T47D (cell line): ENCODE measurements around the gene MARCHF7.

Experiments
- DNase-seq, 2 experiments: peaks; one replicate each; pipeline versions ENCODE4 v3.0.0 to v3.0.0-alpha.2; 2011 to 2012; ENCODE audit warnings: low read depth in 1 of 2, low spot score in 1 of 2
- JUND ChIP-seq: IDR thresholded peaks from 2 replicates; pipeline ENCODE4 v1.6.1; 2012; ENCODE audit warnings: low read depth
- in situ Hi-C: cut with HindIII; loops from 2 replicates; pipeline ENCODE4 v1.10.0; 2016; ENCODE audit warnings: low sequenced_read_pairs, low pct_unique_long_range_greater_than_20kb

The MARCHF7 gene

GRCh38 chr2:159758686-159759085, 46.4 kb downstream of the MARCHF7 start:
- peak in 1 of 2 experiments; percentile 49 for DNase-seq
- TF ChIP-seq JUND, result no peak
- in situ Hi-C loops, result no loop called here

DNA sequence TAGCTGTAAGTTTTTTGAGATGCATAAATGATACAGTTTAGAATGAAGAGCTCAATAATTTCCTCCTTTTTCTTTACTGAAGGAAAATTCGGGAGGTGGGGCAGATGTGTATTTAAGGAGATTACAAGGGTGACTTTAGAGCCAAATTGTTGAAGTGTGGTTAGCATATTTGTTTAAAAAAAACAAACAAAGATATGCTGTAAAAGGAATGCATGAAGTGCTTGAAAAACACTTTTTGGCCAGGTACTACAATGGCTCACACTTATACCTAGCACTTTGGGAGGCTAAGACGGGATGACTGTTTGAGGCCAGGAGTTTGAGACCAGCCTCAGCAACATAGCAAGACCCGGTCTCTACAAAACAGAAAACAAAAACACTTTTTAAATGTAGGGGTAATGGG, 47.3 kb downstream of the MARCHF7 start:
- in situ Hi-C loops, result no loop called here

GRCh38 chr2:159760326-159760725, 48.0 kb downstream of the MARCHF7 start:
- in situ Hi-C loops, result no loop called here
- DNase-seq, result no peak
- TF ChIP-seq JUND, result no peak

More for the DNA sequence above, 47.3 kb downstream of the MARCHF7 start:
- no peak for TF ChIP-seq JUND
- no peak for DNase-seq

- no peak for TF ChIP-seq JUND
- no peak for DNase-seq
- in situ Hi-C loops, result no loop called here
These were observed 49.8 kb downstream of the MARCHF7 start for GRCh38 chr2:159762075-159762474.
